ENCODE data around the gene PAEP.
"Not testable (repeated sequence)": the region's sequence is repeated elsewhere in the genome, so short reads cannot be mapped to it uniquely, and the experiment has no call there.

The PAEP gene

GRCh38 chr9:135561391-135562234 lies at the start of gene PAEP:
PAEP (plus strand) TSS chr9:135561756.
- no peak within 1 kb of the TSS for H3K4me3 ChIP-seq (ENCODE audit: low read depth in 1 of 5, low read length in 5 of 5)
- H3K9ac ChIP-seq (ENCODE audit: low read length in 5 of 5), result no peak within 1 kb of the TSS
- H3K4me1 ChIP-seq (ENCODE audit: control insufficient read depth in 5 of 5, insufficient read depth in 5 of 5, low read length in 5 of 5), result no peaks in the 10 kb centered on the region
- no peaks in the 10 kb centered on the region for H3K36me3 ChIP-seq (ENCODE audit: control insufficient read depth in 5 of 5, insufficient read depth in 5 of 5, low read length in 5 of 5)
- H3K27ac ChIP-seq (ENCODE audit: low read depth, low read length), result no peak within 1 kb of the TSS
- peaks cover 0 to 6% (median 4%) of the 10 kb centered on the region in 5 donors for H3K9me3 ChIP-seq (ENCODE audit: control insufficient read depth in 5 of 5, low read length in 5 of 5)
- peaks cover 12 to 26% (median 23%) of the 10 kb centered on the region in 5 donors for H3K27me3 ChIP-seq (ENCODE audit: control insufficient read depth in 5 of 5, insufficient read depth in 4 of 5, low read length in 5 of 5)

- peaks cover 0 to 12% (median 10%) of the 10 kb centered on the region in 5 donors for H3K9me3 ChIP-seq (ENCODE audit: control insufficient read depth in 5 of 5, low read length in 5 of 5)
- H3K9ac ChIP-seq (ENCODE audit: low read length in 5 of 5), result no peak overlapping the region
- H3K4me3 ChIP-seq (ENCODE audit: low read depth in 1 of 5, low read length in 5 of 5), result no peak overlapping the region
- H3K27me3 ChIP-seq (ENCODE audit: control insufficient read depth in 5 of 5, insufficient read depth in 4 of 5, low read length in 5 of 5), result peaks cover 0 to 5% (median 3%) of the 10 kb centered on the region in 5 donors
- peaks cover 0 to 12% (median 0%) of the 10 kb centered on the region in 5 donors for H3K4me1 ChIP-seq (ENCODE audit: control insufficient read depth in 5 of 5, insufficient read depth in 5 of 5, low read length in 5 of 5)
- H3K36me3 ChIP-seq (ENCODE audit: control insufficient read depth in 5 of 5, insufficient read depth in 5 of 5, low read length in 5 of 5), result no peaks in the 10 kb centered on the region
- no peak overlapping the region for H3K27ac ChIP-seq (ENCODE audit: low read depth, low read length)
Observed at GRCh38 chr9:135512241-135512603, 49.3 kb upstream of the PAEP start.

- Histone ChIP-seq H3K36me3 (ENCODE audit: control insufficient read depth in 5 of 5, insufficient read depth in 5 of 5, low read length in 5 of 5) (no peaks in the 10 kb centered on the region), H3K9me3 (ENCODE audit: control insufficient read depth in 5 of 5, low read length in 5 of 5) (peaks cover 0 to 12% (median 10%) of the 10 kb centered on the region in 5 donors), H3K4me3 (ENCODE audit: low read depth in 1 of 5, low read length in 5 of 5) (no peak overlapping the region), H3K4me1 (ENCODE audit: control insufficient read depth in 5 of 5, insufficient read depth in 5 of 5, low read length in 5 of 5) (peaks cover 0 to 12% (median 0%) of the 10 kb centered on the region in 5 donors), H3K27me3 (ENCODE audit: control insufficient read depth in 5 of 5, insufficient read depth in 4 of 5, low read length in 5 of 5) (peaks cover 0 to 5% (median 3%) of the 10 kb centered on the region in 5 donors), H3K9ac (ENCODE audit: low read length in 5 of 5) (no peak overlapping the region), H3K27ac (ENCODE audit: low read depth, low read length) (no peak overlapping the region)
Observed at GRCh38 chr9:135512904-135513303, 48.7 kb upstream of the PAEP start.

DNA sequence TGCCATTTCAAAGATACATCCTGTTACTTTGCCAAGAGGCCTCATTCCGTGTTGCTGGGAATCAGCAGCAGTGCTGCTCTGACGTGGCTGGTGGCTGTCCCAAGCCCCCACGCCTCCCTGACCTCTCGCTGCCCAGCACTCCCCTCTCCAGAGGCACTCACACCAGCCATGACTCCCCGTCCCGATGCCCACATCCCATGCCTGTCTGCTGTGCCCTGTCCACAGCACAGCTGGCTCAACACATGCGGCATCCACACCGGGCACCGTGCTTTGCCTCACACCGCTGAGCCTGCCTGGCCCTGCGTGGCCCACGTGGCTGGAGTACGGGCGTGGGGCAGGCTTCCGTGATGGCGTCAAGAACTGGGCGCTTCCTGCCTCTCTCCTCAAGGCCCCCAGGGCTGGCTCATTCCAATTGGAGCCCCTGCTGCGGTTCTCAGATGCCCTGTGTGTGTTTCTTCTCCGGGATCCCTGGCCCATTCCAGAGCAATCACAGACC lies 48.2 kb upstream of the PAEP start:
- no peak overlapping the region for H3K27ac ChIP-seq (ENCODE audit: low read depth, low read length)
- H3K4me1 ChIP-seq (ENCODE audit: control insufficient read depth in 5 of 5, insufficient read depth in 5 of 5, low read length in 5 of 5), result peaks cover 0 to 12% (median 0%) of the 10 kb centered on the region in 5 donors
- H3K9me3 ChIP-seq (ENCODE audit: control insufficient read depth in 5 of 5, low read length in 5 of 5), result peaks cover 0 to 12% (median 10%) of the 10 kb centered on the region in 5 donors
- no peak overlapping the region for H3K9ac ChIP-seq (ENCODE audit: low read length in 5 of 5)
- no peaks in the 10 kb centered on the region for H3K36me3 ChIP-seq (ENCODE audit: control insufficient read depth in 5 of 5, insufficient read depth in 5 of 5, low read length in 5 of 5)
- peaks cover 0 to 5% (median 3%) of the 10 kb centered on the region in 5 donors for H3K27me3 ChIP-seq (ENCODE audit: control insufficient read depth in 5 of 5, insufficient read depth in 4 of 5, low read length in 5 of 5)
- H3K4me3 ChIP-seq (ENCODE audit: low read depth in 1 of 5, low read length in 5 of 5), result no peak overlapping the region

DNA sequence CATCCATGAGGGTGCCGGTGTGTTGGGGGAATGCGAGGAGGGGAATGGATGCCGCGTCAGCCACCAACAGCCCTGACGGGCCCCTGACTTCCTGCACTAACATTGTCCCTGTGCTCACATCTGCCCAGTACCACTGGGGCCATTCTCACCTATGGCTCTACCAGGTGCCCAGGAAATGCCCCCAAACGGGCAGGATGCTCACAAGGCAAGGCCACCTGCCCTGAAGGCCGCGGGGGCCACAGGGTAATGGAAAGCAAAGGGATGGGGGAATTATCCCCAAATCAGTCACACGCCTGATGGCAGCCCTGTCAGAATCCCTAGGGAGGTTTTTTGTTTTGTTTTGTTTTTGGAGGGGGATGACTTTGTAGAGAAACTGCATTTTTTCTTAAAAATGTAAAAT lies 47.6 kb upstream of the PAEP start:
- not testable (repeated sequence) for H3K27me3 ChIP-seq (ENCODE audit: control insufficient read depth in 5 of 5, insufficient read depth in 4 of 5, low read length in 5 of 5); H3K27ac ChIP-seq (ENCODE audit: low read depth, low read length); H3K9ac ChIP-seq (ENCODE audit: low read length in 5 of 5); H3K9me3 ChIP-seq (ENCODE audit: control insufficient read depth in 5 of 5, low read length in 5 of 5); H3K4me3 ChIP-seq (ENCODE audit: low read depth in 1 of 5, low read length in 5 of 5); H3K36me3 ChIP-seq (ENCODE audit: control insufficient read depth in 5 of 5, insufficient read depth in 5 of 5, low read length in 5 of 5)
- H3K4me1 ChIP-seq (ENCODE audit: control insufficient read depth in 5 of 5, insufficient read depth in 5 of 5, low read length in 5 of 5), result peaks cover 0 to 12% (median 0%) of the 10 kb centered on the region in 5 donors

GRCh38 chr9:135514342-135515082 lies 47.0 kb upstream of the PAEP start:
- H3K36me3 ChIP-seq (ENCODE audit: control insufficient read depth in 5 of 5, insufficient read depth in 5 of 5, low read length in 5 of 5), result no peaks in the 10 kb centered on the region
- H3K4me3 ChIP-seq (ENCODE audit: low read depth in 1 of 5, low read length in 5 of 5), result no peak overlapping the region
- peaks cover 0 to 5% (median 3%) of the 10 kb centered on the region in 5 donors for H3K27me3 ChIP-seq (ENCODE audit: control insufficient read depth in 5 of 5, insufficient read depth in 4 of 5, low read length in 5 of 5)
- peaks cover 0 to 2% (median under 1%) of the 10 kb centered on the region in 5 donors for H3K9me3 ChIP-seq (ENCODE audit: control insufficient read depth in 5 of 5, low read length in 5 of 5)
- H3K9ac ChIP-seq (ENCODE audit: low read length in 5 of 5), result no peak overlapping the region
- H3K27ac ChIP-seq (ENCODE audit: low read depth, low read length), result no peak overlapping the region
- peaks cover 0 to 12% (median 0%) of the 10 kb centered on the region in 5 donors for H3K4me1 ChIP-seq (ENCODE audit: control insufficient read depth in 5 of 5, insufficient read depth in 5 of 5, low read length in 5 of 5)

GRCh38 chr9:135515083-135515951 lies 46.2 kb upstream of the PAEP start:
- Histone ChIP-seq H3K36me3 (ENCODE audit: control insufficient read depth in 5 of 5, insufficient read depth in 5 of 5, low read length in 5 of 5) (no peaks in the 10 kb centered on the region), H3K4me3 (ENCODE audit: low read depth in 1 of 5, low read length in 5 of 5) (no peak overlapping the region), H3K9ac (ENCODE audit: low read length in 5 of 5) (no peak overlapping the region), H3K4me1 (ENCODE audit: control insufficient read depth in 5 of 5, insufficient read depth in 5 of 5, low read length in 5 of 5) (peaks cover 0 to 12% (median 0%) of the 10 kb centered on the region in 5 donors), H3K27me3 (ENCODE audit: control insufficient read depth in 5 of 5, insufficient read depth in 4 of 5, low read length in 5 of 5) (peaks cover 0 to 5% (median 3%) of the 10 kb centered on the region in 5 donors), H3K9me3 (ENCODE audit: control insufficient read depth in 5 of 5, low read length in 5 of 5) (no peaks in the 10 kb centered on the region), H3K27ac (ENCODE audit: low read depth, low read length) (no peak overlapping the region)

DNA sequence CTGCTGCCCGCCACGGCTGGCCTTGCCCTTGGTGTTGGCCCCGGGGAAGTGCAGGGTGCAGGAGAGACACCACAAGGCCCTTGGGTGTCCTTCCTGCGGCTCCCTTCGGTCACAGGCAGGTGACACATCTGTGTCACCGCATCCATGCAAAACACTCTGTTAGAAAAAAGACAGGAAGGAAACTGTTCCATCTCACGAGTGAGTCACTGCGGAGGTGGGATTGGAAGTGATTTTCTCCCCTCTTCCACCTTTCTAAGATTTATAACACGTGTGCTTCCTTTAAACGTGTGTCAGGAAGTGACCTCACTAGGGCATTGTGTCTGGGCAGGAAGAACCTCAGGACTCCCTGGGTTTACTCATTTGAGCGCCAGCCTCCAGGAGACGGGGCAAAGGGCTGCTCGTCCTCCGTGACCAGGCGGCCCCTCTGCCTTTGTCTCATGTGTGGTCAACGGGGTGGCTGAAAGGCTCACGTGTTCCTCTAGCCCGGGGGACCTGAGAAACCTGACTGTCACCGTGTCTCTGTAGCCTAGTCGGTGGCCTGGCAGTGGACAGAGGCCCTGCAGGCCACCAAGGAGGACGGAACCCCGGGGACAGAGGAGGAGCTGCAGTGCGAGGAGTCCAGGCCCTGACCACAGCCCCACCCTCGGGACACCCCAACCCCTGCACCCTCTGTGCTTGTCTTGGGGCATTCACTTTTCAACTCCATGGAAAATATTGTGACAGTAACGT lies 45.3 kb upstream of the PAEP start:
- Histone ChIP-seq H3K27me3 (ENCODE audit: control insufficient read depth in 5 of 5, insufficient read depth in 4 of 5, low read length in 5 of 5) (peaks cover 0 to 8% (median 5%) of the 10 kb centered on the region in 5 donors), H3K9me3 (ENCODE audit: control insufficient read depth in 5 of 5, low read length in 5 of 5) (no peaks in the 10 kb centered on the region), H3K9ac (ENCODE audit: low read length in 5 of 5) (no peak overlapping the region), H3K36me3 (ENCODE audit: control insufficient read depth in 5 of 5, insufficient read depth in 5 of 5, low read length in 5 of 5) (no peaks in the 10 kb centered on the region), H3K27ac (ENCODE audit: low read depth, low read length) (no peak overlapping the region), H3K4me3 (ENCODE audit: low read depth in 1 of 5, low read length in 5 of 5) (no peak overlapping the region), H3K4me1 (ENCODE audit: control insufficient read depth in 5 of 5, insufficient read depth in 5 of 5, low read length in 5 of 5) (peaks cover 0 to 12% (median 0%) of the 10 kb centered on the region in 5 donors)

DNA sequence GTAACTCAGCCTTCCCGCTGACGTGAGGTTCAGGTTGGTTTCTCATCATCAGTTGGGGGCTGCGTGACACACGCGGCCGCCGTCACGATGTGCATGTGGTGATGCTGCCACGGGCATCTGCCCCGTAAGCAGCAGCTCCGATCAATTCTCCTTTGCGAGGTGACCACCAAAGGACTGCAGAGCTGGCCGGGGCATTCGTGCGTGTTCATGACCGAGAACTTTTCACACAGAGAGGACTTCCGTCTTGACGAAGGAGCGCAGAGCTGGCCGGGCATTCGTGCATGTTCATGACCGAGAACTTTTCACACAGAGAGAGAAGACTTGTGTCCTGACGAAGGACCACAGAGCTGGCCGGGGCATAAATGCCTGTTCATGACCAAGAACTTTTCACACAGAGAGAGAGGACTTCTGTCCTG lies 44.1 kb upstream of the PAEP start:
- Histone ChIP-seq H3K9ac (ENCODE audit: low read length in 5 of 5) (no peak overlapping the region), H3K36me3 (ENCODE audit: control insufficient read depth in 5 of 5, insufficient read depth in 5 of 5, low read length in 5 of 5) (no peaks in the 10 kb centered on the region), H3K4me3 (ENCODE audit: low read depth in 1 of 5, low read length in 5 of 5) (no peak overlapping the region), H3K27ac (ENCODE audit: low read depth, low read length) (no peak overlapping the region), H3K4me1 (ENCODE audit: control insufficient read depth in 5 of 5, insufficient read depth in 5 of 5, low read length in 5 of 5) (peaks cover 0 to 10% (median 0%) of the 10 kb centered on the region in 5 donors), H3K27me3 (ENCODE audit: control insufficient read depth in 5 of 5, insufficient read depth in 4 of 5, low read length in 5 of 5) (peaks cover 0 to 14% (median 8%) of the 10 kb centered on the region in 5 donors), H3K9me3 (ENCODE audit: control insufficient read depth in 5 of 5, low read length in 5 of 5) (no peaks in the 10 kb centered on the region)
